Transverse colon (tissue), 4 donors: ENCODE measurements around the gene SH3RF1.

Experiments
- CTCF ChIP-seq, 5 experiments: fragments of 200-600 bp in 3 of 5; fragments of 450-650 bp in 2 of 5; sonication (generic) in 3 of 5; IDR thresholded peaks; 1 replicate in 2 of 5; 2 replicates in 3 of 5; pipeline ENCODE4 v1.5.1; 2016 to 2017; ENCODE audit warnings: antibody characterized with exemption in 5 of 5, inconsistent platforms in 3 of 5, mild to moderate bottlenecking in 2 of 5, moderate library complexity in 1 of 5
- POLR2A ChIP-seq: fragments of 450-650 bp; IDR thresholded peaks from one replicate; pipeline ENCODE4 v1.6.1; 2016; ENCODE audit warnings: antibody characterized with exemption, mild to moderate bottlenecking, moderate library complexity
- POLR2AphosphoS5 ChIP-seq, 3 donors: sonication (generic); formaldehyde crosslinking; IDR thresholded peaks; one replicate each; pipeline ENCODE4 v1.6.1; 2016; ENCODE audit warnings: antibody characterized with exemption in 3 of 3

GRCh38 chr4:169115144-169115896 is 155.4 kb downstream of the SH3RF1 start:
- TF ChIP-seq CTCF (IDR thresholded peaks at IDR 0.05) = no peak
- TF ChIP-seq POLR2A = no peak
- no peak for TF ChIP-seq POLR2AphosphoS5 (IDR thresholded peaks at IDR 0.05)
